Neural crest cell (in vitro differentiated cells): ENCODE measurements around the gene ASB12. TPM values are rescaled to one million over a fixed set of nuclear protein-coding genes. Genes with fewer than 3 reads are reported as not detected.

ENCODE experiments used
- DNase-seq: peaks from one replicate; pipeline ENCODE4 v3.0.0; 2021; ENCODE audit warnings: low read depth, mixed read lengths, low spot score
- H3K27ac Mint-ChIP-seq: one replicate; pipeline ENCODE4 v1.8.0; 2021; ENCODE audit warnings: mild to moderate bottlenecking, mixed read lengths; ENCODE audit not compliant: unreplicated experiment
- H3K27me3 Mint-ChIP-seq: 2 replicates; pipeline ENCODE4 v1.8.0; 2021; ENCODE audit warnings: low read depth, mild to moderate bottlenecking, mixed read lengths
- H3K36me3 Mint-ChIP-seq: 2 replicates; pipeline ENCODE4 v1.8.0; 2021; ENCODE audit warnings: low read depth, mild to moderate bottlenecking, mixed read lengths
- H3K4me1 Mint-ChIP-seq: 2 replicates; pipeline ENCODE4 v1.8.0; 2021; ENCODE audit warnings: mixed read lengths
- H3K4me3 Mint-ChIP-seq: one replicate; pipeline ENCODE4 v1.8.0; 2021; ENCODE audit warnings: mild to moderate bottlenecking, mixed read lengths
- H3K9me3 Mint-ChIP-seq: 2 replicates; pipeline ENCODE4 v1.8.0; 2021; ENCODE audit warnings: mixed read lengths
- total RNA-seq: library from RNA; stranded (reverse); gene quantifications from 2 replicates; pipeline ENCODE4 v1.2.1, GENCODE V29; 2021
- TF ChIP-seq, protein P1 (sequence below): fragments of 200-600 bp; sonication (generic); conservative IDR thresholded peaks from 2 replicates; pipeline ENCODE4 v1.5.0; 2021; ENCODE audit warnings: antibody characterized with exemption, mild to moderate bottlenecking

ASB12 gene
- total RNA-seq, 1 donor from 2014 or later: 0.61 TPM

DNA sequence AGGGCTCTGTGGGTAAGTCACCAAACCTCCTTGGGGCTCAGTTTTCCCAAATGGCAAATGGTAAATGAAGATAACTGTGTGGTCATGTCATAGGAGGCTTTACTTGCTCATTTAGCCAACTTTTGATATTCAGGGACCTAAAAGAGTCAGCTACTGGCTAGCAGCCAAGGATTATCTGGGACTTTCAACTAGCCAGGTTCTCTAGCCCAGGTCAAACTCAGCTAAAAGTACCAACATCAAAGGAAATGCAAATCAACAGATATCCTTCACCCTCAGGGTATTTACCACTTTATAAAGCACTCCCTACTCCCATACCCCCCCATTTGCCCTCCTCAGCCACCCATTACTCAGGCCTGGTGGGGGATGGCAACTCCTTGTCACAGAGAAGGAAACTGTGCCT lies 32.4 kb downstream of the ASB12 start:
- TF ChIP-seq, protein P1, sequence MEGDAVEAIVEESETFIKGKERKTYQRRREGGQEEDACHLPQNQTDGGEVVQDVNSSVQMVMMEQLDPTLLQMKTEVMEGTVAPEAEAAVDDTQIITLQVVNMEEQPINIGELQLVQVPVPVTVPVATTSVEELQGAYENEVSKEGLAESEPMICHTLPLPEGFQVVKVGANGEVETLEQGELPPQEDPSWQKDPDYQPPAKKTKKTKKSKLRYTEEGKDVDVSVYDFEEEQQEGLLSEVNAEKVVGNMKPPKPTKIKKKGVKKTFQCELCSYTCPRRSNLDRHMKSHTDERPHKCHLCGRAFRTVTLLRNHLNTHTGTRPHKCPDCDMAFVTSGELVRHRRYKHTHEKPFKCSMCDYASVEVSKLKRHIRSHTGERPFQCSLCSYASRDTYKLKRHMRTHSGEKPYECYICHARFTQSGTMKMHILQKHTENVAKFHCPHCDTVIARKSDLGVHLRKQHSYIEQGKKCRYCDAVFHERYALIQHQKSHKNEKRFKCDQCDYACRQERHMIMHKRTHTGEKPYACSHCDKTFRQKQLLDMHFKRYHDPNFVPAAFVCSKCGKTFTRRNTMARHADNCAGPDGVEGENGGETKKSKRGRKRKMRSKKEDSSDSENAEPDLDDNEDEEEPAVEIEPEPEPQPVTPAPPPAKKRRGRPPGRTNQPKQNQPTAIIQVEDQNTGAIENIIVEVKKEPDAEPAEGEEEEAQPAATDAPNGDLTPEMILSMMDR: no peak
- no peak for DNase-seq
- peaks cover 6% of the 10 kb centered on the region for H3K4me1 Mint-ChIP-seq
- no peak overlapping the region for H3K4me3 Mint-ChIP-seq
- H3K27me3 Mint-ChIP-seq: no peaks in the 10 kb centered on the region
- peaks cover 2% of the 10 kb centered on the region for H3K36me3 Mint-ChIP-seq
- peaks cover 3% of the 10 kb centered on the region for H3K9me3 Mint-ChIP-seq
- H3K27ac Mint-ChIP-seq: no peak overlapping the region

DNA sequence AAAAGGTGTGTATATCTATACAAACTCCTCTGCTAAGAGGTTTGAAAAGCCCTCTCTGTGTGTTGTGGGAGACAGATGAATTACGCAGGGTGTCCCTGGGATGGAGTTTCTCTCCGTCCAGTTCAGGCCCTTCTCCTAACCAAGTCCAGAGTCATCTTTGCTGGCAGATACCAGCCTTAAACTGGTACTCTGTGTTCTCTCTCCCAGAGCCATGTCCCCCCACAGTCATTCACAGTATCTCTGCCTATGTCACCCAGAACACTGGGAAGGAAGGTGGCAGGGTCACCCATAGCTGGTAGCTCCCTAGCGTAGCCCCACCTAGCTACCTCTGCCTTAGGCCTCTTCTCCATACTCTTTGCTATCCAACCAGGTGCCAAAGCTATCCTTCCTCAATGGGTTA lies 33.8 kb downstream of the ASB12 start:
- Mint-ChIP-seq H3K4me1 (no peaks in the 10 kb centered on the region), H3K27ac (no peak overlapping the region), H3K36me3 (peaks cover 8% of the 10 kb centered on the region), H3K4me3 (no peak overlapping the region), H3K27me3 (no peaks in the 10 kb centered on the region), H3K9me3 (peaks cover 3% of the 10 kb centered on the region)
- DNase-seq: no peak
- TF ChIP-seq, protein P1: no peak

DNA sequence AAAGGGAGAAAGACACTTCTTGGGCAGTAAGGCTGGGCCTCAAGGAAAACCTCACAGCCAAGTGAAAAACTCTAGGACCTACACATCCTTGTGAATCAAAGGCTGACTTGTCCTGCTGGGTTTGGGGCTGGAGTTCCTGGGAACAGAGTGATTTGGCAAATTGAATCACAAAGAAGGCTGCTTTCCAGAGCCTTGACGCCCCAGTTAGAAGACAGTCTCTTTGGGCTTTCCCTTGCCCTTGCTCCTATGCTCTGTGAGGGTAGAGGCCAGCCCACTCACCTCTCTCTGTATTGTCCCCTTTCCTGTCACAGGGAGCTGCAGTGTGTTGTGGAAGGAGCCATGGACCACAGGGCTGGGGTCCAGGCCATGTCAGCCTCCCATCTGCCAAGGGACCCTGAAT lies 34.5 kb downstream of the ASB12 start:
- TF ChIP-seq, protein P1: no peak
- Mint-ChIP-seq H3K9me3 (peaks cover 3% of the 10 kb centered on the region), H3K4me1 (no peaks in the 10 kb centered on the region), H3K36me3 (peaks cover 11% of the 10 kb centered on the region), H3K27ac (no peak overlapping the region), H3K4me3 (no peak overlapping the region), H3K27me3 (no peaks in the 10 kb centered on the region)
- no peak for DNase-seq

DNA sequence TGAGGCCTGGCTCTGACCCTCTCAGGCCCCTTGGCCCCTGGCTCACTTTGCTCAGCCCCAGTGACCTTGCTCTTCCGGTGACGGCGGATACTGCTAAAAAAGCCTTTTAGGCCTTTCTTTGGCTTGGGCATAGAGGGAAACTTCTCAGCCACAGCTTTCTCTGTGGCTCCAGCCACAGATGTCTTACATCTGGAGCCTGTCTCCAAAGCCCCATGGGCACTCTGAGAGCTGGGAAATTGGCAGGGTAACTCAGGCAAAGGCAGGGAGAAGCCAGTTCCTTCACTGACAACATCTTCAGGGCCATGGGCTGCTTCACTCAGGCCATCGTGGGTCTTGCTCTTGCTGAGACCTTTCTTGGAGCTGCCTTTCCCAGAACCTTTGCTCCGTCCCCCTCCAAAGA lies 37.7 kb downstream of the ASB12 start:
- TF ChIP-seq, protein P1: no peak
- Mint-ChIP-seq H3K9me3 (peaks cover 3% of the 10 kb centered on the region), H3K27me3 (no peaks in the 10 kb centered on the region), H3K4me3 (no peak overlapping the region), H3K4me1 (no peaks in the 10 kb centered on the region), H3K36me3 (peaks cover 11% of the 10 kb centered on the region), H3K27ac (no peak overlapping the region)
- no peak for DNase-seq

DNA sequence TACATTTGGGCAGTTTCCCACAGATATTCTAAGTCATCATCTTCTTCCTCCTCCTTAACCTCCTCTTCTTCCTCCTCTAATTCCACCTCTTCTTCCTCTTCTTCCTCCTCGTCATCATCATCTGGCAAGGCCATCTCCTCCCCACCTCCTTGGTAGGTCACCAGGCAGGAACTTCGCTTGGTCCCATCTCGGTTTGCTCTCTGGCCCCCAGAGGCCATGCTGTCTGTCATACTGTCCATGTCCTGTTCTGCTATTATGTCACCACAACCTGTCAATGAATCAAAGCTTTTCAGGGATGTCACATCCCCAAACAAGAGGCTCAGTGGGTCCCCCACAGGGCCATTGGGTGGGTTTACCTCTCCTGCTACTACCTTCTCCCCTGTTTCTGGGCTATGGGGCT lies 38.4 kb downstream of the ASB12 start:
- Mint-ChIP-seq H3K27me3 (no peaks in the 10 kb centered on the region), H3K36me3 (peaks cover 11% of the 10 kb centered on the region), H3K4me3 (no peak overlapping the region), H3K4me1 (no peaks in the 10 kb centered on the region), H3K9me3 (peaks cover 3% of the 10 kb centered on the region), H3K27ac (peak overlapping the region; percentile 14)
- TF ChIP-seq, protein P1: no peak
- DNase-seq: no peak
